Lower leg skin (tissue), 4 donors: Measurements from ENCODE around the gene FGD4. TPM values are rescaled to one million over a fixed set of nuclear protein-coding genes. Genes with fewer than 3 reads are reported as not detected.

ENCODE experiments used
- DNase-seq, 2 donors: peaks; one replicate each; pipeline ENCODE4 v3.0.0-alpha.2; 2019; ENCODE audit warnings: low spot score in 2 of 2
- H3K4me3 ChIP-seq: fragments of 200-600 bp; sonication (generic); 2 replicates; pipeline ENCODE4 v1.5.1; 2017; ENCODE audit warnings: mild to moderate bottlenecking, low read depth; ENCODE audit not compliant: poor library complexity, severe bottlenecking
- POLR2A ChIP-seq, 2 donors: fragments of 450-650 bp; IDR thresholded peaks; one replicate each; pipeline ENCODE4 v1.6.1; 2016 to 2017; ENCODE audit warnings: antibody characterized with exemption in 2 of 2, mild to moderate bottlenecking in 1 of 2, moderate library complexity in 1 of 2
- WGBS, 2 donors: methylation state at CpG; one replicate each; pipeline ENCODE4 v1.1.5; 2018; 5-methylcytosine and 5-hydroxymethylcytosine counted together
- intact Hi-C: fragments of 100-400 bp; cut with DNase I; formaldehyde crosslinking; loops from one replicate; pipeline ENCODE4 v1.15.0; 2023; ENCODE audit warnings: low total_unique reads
- total RNA-seq, 4 donors: library from RNA; depleted of rRNA; stranded (reverse); fragments of >200 nt; gene quantifications; one replicate each; pipeline ENCODE4 v1.1.0, GENCODE V29; 2016
- TF ChIP-seq, protein P1 (sequence below), 3 donors: fragments of 450-650 bp; IDR thresholded peaks; one replicate each; pipeline ENCODE4 v1.5.1; 2016; ENCODE audit warnings: antibody characterized with exemption in 3 of 3, mild to moderate bottlenecking in 3 of 3, moderate library complexity in 2 of 3

FGD4 gene
- total RNA-seq, 4 donors from 2014 or later, result 40.0 to 62.8 (median 52.0) TPM

GRCh38 chr12:32379213-32379612, 20.1 kb upstream of the FGD4 start:
- TF ChIP-seq, protein P1, sequence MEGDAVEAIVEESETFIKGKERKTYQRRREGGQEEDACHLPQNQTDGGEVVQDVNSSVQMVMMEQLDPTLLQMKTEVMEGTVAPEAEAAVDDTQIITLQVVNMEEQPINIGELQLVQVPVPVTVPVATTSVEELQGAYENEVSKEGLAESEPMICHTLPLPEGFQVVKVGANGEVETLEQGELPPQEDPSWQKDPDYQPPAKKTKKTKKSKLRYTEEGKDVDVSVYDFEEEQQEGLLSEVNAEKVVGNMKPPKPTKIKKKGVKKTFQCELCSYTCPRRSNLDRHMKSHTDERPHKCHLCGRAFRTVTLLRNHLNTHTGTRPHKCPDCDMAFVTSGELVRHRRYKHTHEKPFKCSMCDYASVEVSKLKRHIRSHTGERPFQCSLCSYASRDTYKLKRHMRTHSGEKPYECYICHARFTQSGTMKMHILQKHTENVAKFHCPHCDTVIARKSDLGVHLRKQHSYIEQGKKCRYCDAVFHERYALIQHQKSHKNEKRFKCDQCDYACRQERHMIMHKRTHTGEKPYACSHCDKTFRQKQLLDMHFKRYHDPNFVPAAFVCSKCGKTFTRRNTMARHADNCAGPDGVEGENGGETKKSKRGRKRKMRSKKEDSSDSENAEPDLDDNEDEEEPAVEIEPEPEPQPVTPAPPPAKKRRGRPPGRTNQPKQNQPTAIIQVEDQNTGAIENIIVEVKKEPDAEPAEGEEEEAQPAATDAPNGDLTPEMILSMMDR (IDR thresholded peaks at IDR 0.05), result no peak
- no peak for TF ChIP-seq POLR2A (IDR thresholded peaks at IDR 0.05)
- WGBS, 2 donors, result 90 to 91% methylated on average over 10 of the region's 10 CpGs
- intact Hi-C loops, result no loop called here
- DNase-seq, result no peak
- no peak overlapping the region for H3K4me3 ChIP-seq

DNA sequence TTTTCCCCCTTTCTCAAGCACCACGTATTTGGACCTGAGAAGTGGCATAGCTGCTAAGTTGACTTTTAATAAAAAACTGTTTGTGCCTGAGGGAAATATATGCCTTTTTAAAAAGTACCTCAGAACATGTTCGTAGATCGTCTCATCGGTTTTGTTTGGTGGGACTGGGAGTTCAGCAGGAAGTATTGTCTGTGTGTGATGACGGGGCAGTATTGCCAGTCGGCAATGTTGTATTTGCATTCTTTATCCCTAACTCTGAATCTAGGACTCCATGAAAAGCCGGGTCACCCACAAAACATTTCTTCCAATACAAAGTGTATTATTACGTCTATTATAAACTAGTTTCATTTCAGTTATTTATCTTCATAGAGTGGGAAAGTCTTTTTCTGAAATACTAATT, 19.7 kb upstream of the FGD4 start:
- WGBS, 2 donors, result 78 to 86% methylated on average over 8 of the region's 8 CpGs
- intact Hi-C loops, result no loop called here
- TF ChIP-seq, protein P1 (IDR thresholded peaks at IDR 0.05), result no peak
- no peak for TF ChIP-seq POLR2A (IDR thresholded peaks at IDR 0.05)
- no peak for DNase-seq
- H3K4me3 ChIP-seq, result no peak overlapping the region

DNA sequence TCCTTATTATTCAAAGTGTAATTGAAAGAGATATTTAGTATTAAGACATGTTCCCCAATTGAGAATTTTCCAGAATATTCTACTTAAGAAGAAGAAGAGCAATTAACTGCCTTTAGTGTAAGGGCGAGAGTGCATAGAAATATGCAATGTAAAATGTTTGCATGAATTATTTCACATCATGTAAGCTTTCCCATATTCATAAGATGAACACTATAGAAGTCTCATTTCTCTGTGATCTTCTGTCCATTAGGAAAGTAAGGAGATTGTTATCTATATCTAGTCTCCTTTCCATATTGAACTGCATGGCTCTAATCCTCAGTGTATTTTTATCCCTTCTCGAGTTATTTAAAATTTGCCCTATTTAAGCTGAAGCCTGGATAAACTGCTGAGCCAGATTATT, 17.1 kb upstream of the FGD4 start:
- TF ChIP-seq, protein P1 (IDR thresholded peaks at IDR 0.05), result no peak
- TF ChIP-seq POLR2A (IDR thresholded peaks at IDR 0.05), result no peak

GRCh38 chr12:32390572-32391219, 8.7 kb upstream of the FGD4 start:
- TF ChIP-seq, protein P1 (IDR thresholded peaks at IDR 0.05), result no peak
- no peak for TF ChIP-seq POLR2A (IDR thresholded peaks at IDR 0.05)
- intact Hi-C loops, result no loop called here
- no peak for DNase-seq
- 45 to 67% methylated on average over 27 to 47 of the region's 47 CpGs for WGBS, 2 donors
- H3K4me3 ChIP-seq, result no peak overlapping the region

More for the DNA sequence above, 17.1 kb upstream of the FGD4 start:
- intact Hi-C loops, result no loop called here
- no peak overlapping the region for H3K4me3 ChIP-seq
- WGBS, 2 donors, result 79 to 95% methylated on average over 2 of the region's 2 CpGs
- no peak for DNase-seq

DNA sequence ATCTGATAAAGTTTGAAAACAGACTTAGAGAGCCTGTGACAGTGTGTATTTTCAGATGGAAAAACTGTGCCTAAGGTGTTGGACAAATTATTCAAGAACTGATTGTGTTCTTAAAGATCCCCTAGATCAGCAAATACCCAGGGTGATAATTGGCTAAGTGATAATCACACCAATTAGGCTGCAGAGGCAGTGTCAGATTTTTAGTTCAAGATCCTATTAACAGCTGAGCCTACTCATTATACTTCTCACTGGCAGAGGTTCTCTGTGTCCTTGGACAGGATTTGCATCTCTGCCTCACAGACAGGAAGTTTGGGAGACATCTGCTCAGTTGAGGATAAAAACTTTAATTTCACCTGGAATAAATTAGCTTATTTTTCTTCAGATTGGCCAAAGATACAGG, 4.3 kb upstream of the FGD4 start:
- intact Hi-C loops, result no loop called here
- H3K4me3 ChIP-seq, result no peak overlapping the region
- DNase-seq, result no peak
- TF ChIP-seq, protein P1 (IDR thresholded peaks at IDR 0.05), result no peak
- no peak for TF ChIP-seq POLR2A (IDR thresholded peaks at IDR 0.05)

DNA sequence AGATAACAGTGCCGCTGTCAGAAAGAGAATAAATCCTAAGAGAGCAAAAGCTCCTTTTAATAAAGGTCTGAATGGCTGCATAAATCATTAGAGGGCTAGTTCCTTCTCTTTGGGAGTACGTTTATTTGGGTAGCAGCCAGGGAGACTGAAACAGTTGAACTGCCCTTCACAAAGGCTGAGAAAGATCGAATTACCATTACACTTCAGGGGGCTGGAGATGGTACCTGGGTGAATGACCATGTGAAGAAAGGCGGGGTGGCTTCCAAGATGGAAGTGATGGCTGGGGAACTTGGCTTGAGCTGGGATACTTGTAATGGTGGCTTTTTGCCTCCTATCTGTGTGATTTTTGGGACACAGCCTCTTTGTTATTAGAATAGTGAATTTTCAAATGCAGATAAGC, 1.7 kb upstream of the FGD4 start:
- WGBS, 2 donors, result 64 to 69% methylated on average over 4 of the region's 4 CpGs
- TF ChIP-seq POLR2A (IDR thresholded peaks at IDR 0.05), result no peak
- TF ChIP-seq, protein P1 (IDR thresholded peaks at IDR 0.05), result no peak
- no peak overlapping the region for H3K4me3 ChIP-seq
- intact Hi-C loops, result no loop called here
- DNase-seq, result no peak
